Stimulated activated CD8-positive, alpha-beta memory T cell treated with anti-CD3 and anti-CD28 coated beads, Interleukin-12 subunit alpha, Interleukin-12 subunit beta, amount 100 ng/mL, for 24 hours (primary cell): ENCODE data around the gene TAS2R31.
"Not testable (repeated sequence)": the region's sequence is repeated elsewhere in the genome, so short reads cannot be mapped to it uniquely, and the experiment has no call there.

Experiments
- DNase-seq: peaks from one replicate; pipeline ENCODE4 v3.0.0-alpha.2; 2020; ENCODE audit errors: extremely low read depth

Gene TAS2R31

GRCh38 chr12:11031307-11031706 lies at the start of gene TAS2R31:
Gene TAS2R31 (minus strand): TSS chr12:11031407. CDS start chr12:11031335, 72 bp downstream.
- DNase-seq = no peak

GRCh38 chr12:11078246-11078645 lies 47.0 kb upstream of the TAS2R31 start:
- DNase-seq = no peak

GRCh38 chr12:11075642-11076041 lies 44.4 kb upstream of the TAS2R31 start:
- no peak for DNase-seq

- no peak for DNase-seq
Measured at GRCh38 chr12:11071414-11071813, 40.2 kb upstream of the TAS2R31 start.

- DNase-seq = no peak
Measured at GRCh38 chr12:11070999-11071398, 39.8 kb upstream of the TAS2R31 start.

- no peak for DNase-seq
Measured at GRCh38 chr12:11069854-11070365, 38.7 kb upstream of the TAS2R31 start.

GRCh38 chr12:11067514-11067913 lies 36.3 kb upstream of the TAS2R31 start:
- DNase-seq = no peak

- DNase-seq = not testable (repeated sequence)
Measured at GRCh38 chr12:11062194-11062593, 31.0 kb upstream of the TAS2R31 start, which contains the start of gene TAS2R46. Gene TAS2R46 (minus strand): TSS chr12:11062294. CDS start chr12:11062294, 0 bp downstream.

- DNase-seq = no peak
Measured at GRCh38 chr12:11059784-11060183, 28.6 kb upstream of the TAS2R31 start.

GRCh38 chr12:11059041-11059440 lies 27.8 kb upstream of the TAS2R31 start:
- DNase-seq = no peak

- DNase-seq = no peak
Measured at GRCh38 chr12:11055306-11055705, 24.1 kb upstream of the TAS2R31 start.

GRCh38 chr12:11049806-11050531 lies 18.8 kb upstream of the TAS2R31 start:
- DNase-seq = not testable (repeated sequence)

- not testable (repeated sequence) for DNase-seq
Measured at GRCh38 chr12:11041366-11041765, 10.2 kb upstream of the TAS2R31 start.

GRCh38 chr12:11040162-11040561 lies 9.0 kb upstream of the TAS2R31 start:
- no peak for DNase-seq

- DNase-seq = no peak
Measured at GRCh38 chr12:11039171-11039570, 8.0 kb upstream of the TAS2R31 start.

GRCh38 chr12:11033959-11034358 lies 2.8 kb upstream of the TAS2R31 start:
- DNase-seq = not testable (repeated sequence)

GRCh38 chr12:11026118-11026517 lies 5.1 kb downstream of the TAS2R31 start:
- no peak for DNase-seq

GRCh38 chr12:11023387-11023786 lies 7.8 kb downstream of the TAS2R31 start:
- no peak for DNase-seq

- DNase-seq = no peak
Measured at GRCh38 chr12:11022520-11022919, 8.7 kb downstream of the TAS2R31 start, which contains the start of gene TAS2R19. Gene TAS2R19 (minus strand): TSS chr12:11022620. CDS start chr12:11022571, 49 bp downstream.

GRCh38 chr12:11016937-11017336 lies 14.3 kb downstream of the TAS2R31 start:
- DNase-seq = no peak

- DNase-seq = no peak
Measured at GRCh38 chr12:11015775-11016430, 15.3 kb downstream of the TAS2R31 start.

GRCh38 chr12:11014234-11014633 lies 17.0 kb downstream of the TAS2R31 start:
- no peak for DNase-seq

GRCh38 chr12:11007608-11008007 lies 23.6 kb downstream of the TAS2R31 start:
- DNase-seq = no peak
